HG03135 (cell line): ENCODE results near the gene FAM163B.

Source experiments
- ATAC-seq: cut with Tn5 transposase; IDR thresholded peaks from one replicate; pipeline ENCODE4 v1.9.1; 2021; ENCODE audit warnings: mild to moderate bottlenecking, moderate library complexity; ENCODE audit not compliant: unreplicated experiment

The FAM163B gene

DNA sequence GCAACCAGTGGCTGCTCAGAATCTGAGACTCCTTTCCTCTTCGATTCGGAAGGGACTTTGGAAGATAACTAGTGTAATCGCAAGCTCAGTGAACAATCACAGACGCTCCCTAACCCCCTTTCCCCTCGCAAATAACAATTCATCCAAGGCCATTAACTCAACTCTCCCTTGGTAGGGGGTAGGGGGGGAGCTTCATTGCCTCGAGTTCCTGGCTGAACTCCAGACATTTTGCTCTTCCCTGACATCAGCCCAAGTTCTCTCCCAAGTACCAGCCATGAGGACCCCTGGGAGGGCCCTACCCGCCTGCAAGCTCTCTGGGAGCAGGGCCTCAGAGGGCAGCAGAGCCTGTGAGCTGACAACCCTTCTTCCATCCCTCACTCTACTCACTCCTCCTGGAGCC, 8.4 kb downstream of the FAM163B start:
- ATAC-seq, result no peak

- no peak for ATAC-seq
Measured at GRCh38 chr9:133599470-133600173, 9.6 kb downstream of the FAM163B start.

GRCh38 chr9:133598978-133599377, 10.2 kb downstream of the FAM163B start:
- no peak for ATAC-seq

- no peak for ATAC-seq
Measured at GRCh38 chr9:133597316-133597957, 11.8 kb downstream of the FAM163B start.

- no peak for ATAC-seq
Measured at GRCh38 chr9:133595910-133596309, 13.3 kb downstream of the FAM163B start.

DNA sequence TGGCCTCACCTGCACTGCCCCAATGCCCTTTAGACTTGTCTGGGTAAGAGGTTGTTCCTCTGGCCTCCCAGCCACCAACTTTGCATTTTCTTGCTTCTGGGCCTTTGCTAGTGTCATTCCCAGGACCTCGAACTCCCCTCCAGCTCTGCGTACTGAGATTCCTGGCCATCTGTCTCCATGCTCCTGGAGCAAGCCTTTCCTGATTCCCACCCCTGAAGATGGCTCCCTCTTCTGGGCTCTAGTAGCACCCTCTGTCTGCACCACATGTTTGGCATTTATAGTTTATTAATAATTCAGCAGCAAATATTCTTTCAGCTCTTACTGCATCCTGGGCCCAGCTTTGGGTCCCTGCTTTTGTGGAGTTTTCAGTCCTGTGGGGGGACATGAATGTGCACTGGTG, 14.9 kb downstream of the FAM163B start:
- ATAC-seq, result no peak

DNA sequence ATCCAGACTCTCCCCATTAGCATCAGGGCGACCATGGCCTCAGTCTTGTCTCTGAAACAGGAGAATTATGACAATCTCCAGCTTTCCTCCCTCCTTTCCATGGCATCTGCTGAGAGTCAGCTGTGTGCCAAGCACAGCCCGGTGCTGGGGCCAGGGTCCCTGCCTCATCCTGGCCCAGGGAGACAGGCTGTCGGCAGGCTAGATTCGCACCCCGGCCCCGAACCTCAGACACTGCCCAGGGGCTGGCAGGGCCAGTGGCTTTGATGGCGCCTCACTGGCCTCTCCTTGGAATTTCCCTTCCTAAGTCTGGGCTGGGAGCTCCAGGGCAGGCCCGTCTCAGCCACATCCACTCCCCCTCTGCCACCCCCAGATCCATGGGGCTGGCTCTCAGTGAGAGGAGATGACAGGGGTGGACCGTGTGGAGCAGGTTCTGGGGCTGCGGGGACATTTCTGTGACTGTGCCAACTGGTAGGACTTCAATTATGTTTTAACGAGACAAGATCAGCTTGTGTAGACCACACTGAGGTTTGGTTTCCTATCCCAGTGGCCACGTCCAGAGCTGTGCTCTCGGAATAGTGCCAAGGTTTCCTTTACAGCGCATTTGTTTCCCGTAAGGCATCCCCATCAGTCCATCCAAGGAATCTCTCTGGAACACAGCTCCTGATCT, 15.5 kb downstream of the FAM163B start:
- ATAC-seq, result no peak

- no peak for ATAC-seq
Measured at GRCh38 chr9:133592731-133593409, 16.3 kb downstream of the FAM163B start.

GRCh38 chr9:133591985-133592384, 17.2 kb downstream of the FAM163B start:
- no peak for ATAC-seq

DNA sequence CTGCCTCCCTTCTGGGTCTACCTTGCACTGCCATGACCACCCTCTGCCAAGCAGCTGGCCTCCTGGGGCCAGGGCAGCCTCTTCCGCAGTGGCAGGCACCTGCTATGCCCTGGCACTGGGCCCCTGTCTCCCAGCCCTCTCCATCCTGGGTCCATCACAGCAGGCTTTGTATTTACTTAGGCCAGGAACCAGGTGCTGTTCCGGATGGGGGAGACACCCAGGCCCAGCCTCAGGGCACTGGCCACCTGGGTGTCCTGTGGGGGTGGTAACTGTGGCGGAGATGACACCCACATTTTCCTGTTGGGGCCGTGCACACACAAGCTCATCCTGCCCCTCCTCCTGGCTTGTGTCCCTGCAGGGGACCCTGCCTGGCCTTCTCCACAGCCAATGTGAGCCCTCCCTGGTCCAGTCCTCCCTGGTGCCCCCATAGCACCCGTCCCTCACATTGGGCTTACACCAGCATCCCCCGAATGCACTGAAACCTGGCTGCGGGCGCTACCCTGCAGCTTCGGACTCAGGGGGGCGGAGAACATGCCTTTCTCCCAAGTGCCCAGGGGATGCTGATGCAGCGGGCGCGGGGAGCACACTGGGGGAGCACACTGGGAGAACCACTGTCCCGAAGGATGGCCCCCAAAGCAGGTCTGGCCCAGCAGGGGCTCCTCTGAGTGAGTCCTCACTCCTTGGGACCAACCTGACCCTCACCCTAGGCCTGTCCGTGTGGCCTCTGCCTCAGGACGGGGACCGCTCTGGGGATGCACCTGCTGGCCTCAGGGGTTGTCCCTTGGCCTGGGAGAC, 17.9 kb downstream of the FAM163B start:
- ATAC-seq, result no peak

- no peak for ATAC-seq
Measured at GRCh38 chr9:133590231-133590855, 18.8 kb downstream of the FAM163B start.

GRCh38 chr9:133589454-133590227, 19.5 kb downstream of the FAM163B start:
- no peak for ATAC-seq

GRCh38 chr9:133587466-133587865, 21.7 kb downstream of the FAM163B start:
- ATAC-seq, result no peak

DNA sequence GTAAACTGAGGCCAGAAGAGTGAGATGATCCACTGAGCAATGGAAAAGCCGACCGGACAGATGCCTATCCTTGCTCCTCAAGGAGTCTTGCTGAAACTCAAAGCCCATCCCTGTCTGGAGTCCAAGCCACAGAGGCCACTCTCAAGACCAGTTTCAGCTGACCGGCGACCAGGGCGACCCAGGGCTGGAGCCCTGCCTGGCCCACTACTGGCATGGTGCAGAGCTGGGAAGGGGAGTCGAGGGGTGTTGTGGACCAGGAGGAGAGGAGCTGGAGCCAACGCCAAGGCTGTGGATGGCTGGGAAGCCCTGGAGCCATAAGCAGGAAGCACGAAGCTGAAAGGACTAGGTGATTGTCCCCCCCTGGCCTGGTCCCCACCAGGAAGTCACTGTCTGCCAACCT, 22.1 kb downstream of the FAM163B start:
- no peak for ATAC-seq

DNA sequence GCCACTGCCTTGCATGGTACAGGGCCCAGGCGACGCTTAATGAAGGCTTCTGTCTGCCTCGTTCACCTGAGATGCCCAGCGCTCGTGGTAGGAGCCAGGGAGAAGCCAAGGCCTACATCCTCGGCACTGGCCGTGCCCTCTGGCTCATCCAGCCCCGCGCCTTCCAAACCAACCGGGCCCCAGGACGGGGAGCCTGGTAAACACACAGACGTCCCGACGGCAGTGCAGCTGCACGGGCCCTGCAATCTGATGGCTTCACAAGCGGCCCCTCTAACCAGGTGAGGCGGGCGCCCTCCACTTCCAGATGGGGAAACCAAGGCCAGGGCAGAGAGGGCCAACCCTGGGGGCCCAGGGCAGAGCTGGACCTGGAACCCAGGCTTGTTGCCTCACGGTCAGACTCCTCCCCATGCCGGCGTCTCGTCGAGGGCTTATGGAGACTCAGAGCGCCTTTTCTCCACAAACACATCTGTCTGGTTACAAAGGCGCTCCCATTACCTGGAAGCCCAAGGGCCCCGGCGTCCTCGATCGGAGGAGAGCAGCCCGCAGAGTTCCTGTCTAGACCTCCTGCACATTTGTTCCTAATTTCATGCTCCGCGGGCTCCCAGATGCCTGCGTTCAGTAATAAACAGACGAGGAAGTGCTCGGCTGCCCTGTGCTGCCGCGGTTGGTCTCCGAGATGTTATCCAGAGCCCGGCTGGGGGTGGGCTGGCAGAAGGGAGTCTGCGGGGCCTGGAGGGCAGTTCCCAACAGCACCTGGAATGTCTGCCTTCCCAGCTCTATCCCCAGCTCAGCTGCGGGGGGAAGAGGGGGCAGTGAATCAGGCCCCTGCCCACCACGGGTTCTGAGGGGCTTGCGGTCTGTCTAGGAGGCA, 23.5 kb downstream of the FAM163B start:
- no peak for ATAC-seq

- no peak for ATAC-seq
Measured at GRCh38 chr9:133584559-133585476, 24.4 kb downstream of the FAM163B start.

- ATAC-seq, result no peak
Measured at GRCh38 chr9:133584167-133584558, 25.0 kb downstream of the FAM163B start.

DNA sequence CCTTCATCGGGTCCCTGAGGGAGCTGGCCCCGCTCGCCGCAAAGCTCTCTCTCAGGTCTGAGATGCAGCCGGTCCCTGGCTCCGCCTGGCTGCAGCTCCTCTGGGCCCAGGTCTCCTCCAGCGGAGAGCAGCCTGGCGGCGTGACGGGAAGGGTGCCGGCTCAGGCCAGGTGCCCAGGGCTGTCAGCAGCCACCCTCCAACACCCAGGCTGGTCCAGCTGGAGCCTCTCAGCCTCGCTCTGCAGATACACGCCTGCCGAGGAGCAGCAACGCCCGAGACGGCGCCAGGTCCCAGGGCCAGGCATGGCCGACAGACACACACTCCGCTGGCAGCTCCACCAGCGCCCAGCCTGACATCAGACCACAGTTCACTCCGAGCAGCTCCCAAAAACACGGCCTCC, 25.6 kb downstream of the FAM163B start:
- ATAC-seq, result no peak
